ENCODE results near the gene CHST11.

The CHST11 gene

GRCh38 chr12:104749545-104749944 lies 292.8 kb downstream of the CHST11 start:
- no peak for DNase-seq

- DNase-seq: no peak
Measured at GRCh38 chr12:104750061-104750460, 293.3 kb downstream of the CHST11 start.

GRCh38 chr12:104751120-104751519 lies 294.4 kb downstream of the CHST11 start:
- no peak for DNase-seq

- no peak for DNase-seq
Measured at GRCh38 chr12:104751594-104751993, 294.8 kb downstream of the CHST11 start.

- DNase-seq: no peak
Measured at GRCh38 chr12:104752016-104752415, 295.3 kb downstream of the CHST11 start.

GRCh38 chr12:104752881-104753280 lies 296.1 kb downstream of the CHST11 start:
- DNase-seq: no peak

GRCh38 chr12:104756901-104757300 lies 300.2 kb downstream of the CHST11 start:
- no peak for DNase-seq

- no peak for DNase-seq
Measured at GRCh38 chr12:104758771-104759170, 302.0 kb downstream of the CHST11 start.

GRCh38 chr12:104761091-104761490 lies 304.3 kb downstream of the CHST11 start:
- no peak for DNase-seq

GRCh38 chr12:104761611-104762010 lies 304.9 kb downstream of the CHST11 start:
- no peak for DNase-seq

- DNase-seq: no peak
Measured at GRCh38 chr12:104763168-104763805, 306.5 kb downstream of the CHST11 start.

- no peak for DNase-seq
Measured at GRCh38 chr12:104764225-104765091, 307.7 kb downstream of the CHST11 start.

- no peak for DNase-seq
Measured at GRCh38 chr12:104767261-104767660, 310.5 kb downstream of the CHST11 start.

- no peak for DNase-seq
Measured at GRCh38 chr12:104768033-104768432, 311.3 kb downstream of the CHST11 start.

- no peak for DNase-seq
Measured at GRCh38 chr12:104769144-104769561, 312.4 kb downstream of the CHST11 start.

GRCh38 chr12:104772336-104772735 lies 315.6 kb downstream of the CHST11 start:
- DNase-seq: no peak

GRCh38 chr12:104775731-104776231 lies 319.0 kb downstream of the CHST11 start:
- DNase-seq: no peak

GRCh38 chr12:104779134-104779533 lies 322.4 kb downstream of the CHST11 start:
- no peak for DNase-seq

- no peak for DNase-seq
Measured at GRCh38 chr12:104782296-104782695, 325.5 kb downstream of the CHST11 start.

- DNase-seq: no peak
Measured at GRCh38 chr12:104784592-104784991, 327.8 kb downstream of the CHST11 start.

GRCh38 chr12:104785886-104786285 lies 329.1 kb downstream of the CHST11 start:
- no peak for DNase-seq

GRCh38 chr12:104786352-104786751 lies 329.6 kb downstream of the CHST11 start:
- no peak for DNase-seq

- peak; percentile 40 for DNase-seq
Measured at GRCh38 chr12:104788840-104789271, 332.1 kb downstream of the CHST11 start.

Data from NCI-H510A treated with DMSO at 0.1 percent for 48 hours (cell line).